HepG2 (cell line): Measurements from ENCODE around the gene P2RY11. TPM values are rescaled to one million over a fixed set of nuclear protein-coding genes. Genes with fewer than 3 reads are reported as not detected.

Experiments used
- ADNP ChIP-seq: sonication (generic); formaldehyde crosslinking; IDR thresholded peaks from 2 replicates; pipeline ENCODE4 v1.4.0; 2020; ENCODE audit warnings: missing genetic modification reagents
- IKZF4 ChIP-seq: sonication (generic); formaldehyde crosslinking; IDR thresholded peaks from 2 replicates; pipeline ENCODE4 v1.5.1; 2020; ENCODE audit warnings: borderline replicate concordance, mild to moderate bottlenecking, low read depth, missing genetic modification reagents; ENCODE audit errors: not compliant biosample characterization
- KLF16 ChIP-seq, 2 experiments: sonication (generic) in 1 of 2; formaldehyde crosslinking in 1 of 2; IDR thresholded peaks; 2 replicates each; pipeline versions ENCODE4 v1.6.1 to v1.8.0; 2016 to 2023; ENCODE audit warnings: missing genetic modification reagents in 2 of 2, missing compliant biosample characterization in 1 of 2
- TBX2 ChIP-seq: sonication (generic); formaldehyde crosslinking; IDR thresholded peaks from 2 replicates; pipeline ENCODE4 v1.5.0; 2020; ENCODE audit warnings: missing genetic modification reagents, mild to moderate bottlenecking, borderline replicate concordance
- ZMAT3 ChIP-seq: sonication (generic); formaldehyde crosslinking; conservative IDR thresholded peaks from 2 replicates; pipeline ENCODE4 v1.7.0; 2021; ENCODE audit warnings: missing genetic modification reagents
- ZNF138 ChIP-seq: sonication (generic); formaldehyde crosslinking; IDR thresholded peaks from 2 replicates; pipeline ENCODE4 v1.5.0; 2020; ENCODE audit warnings: mild to moderate bottlenecking, low read depth, missing genetic modification reagents
- ZNF317 ChIP-seq: sonication (generic); formaldehyde crosslinking; IDR thresholded peaks from 2 replicates; pipeline ENCODE4 v1.5.0; 2020; ENCODE audit warnings: mild to moderate bottlenecking, missing genetic modification reagents
- polyA plus RNA-seq, 8 experiments: library from polyadenylated mRNA; depleted of rRNA in 3 of 8; stranded (reverse) in 7 of 8; unstranded in 1 of 8; fragments of >200 nt; fragmentation: Illumina TruSeq in 4 of 8; extraction: Trizol in 4 of 8; gene quantifications; 2 replicates each; pipeline versions ENCODE4 v1.2.1 to v1.2.3, GENCODE V29; 2011 to 2016; ENCODE audit warnings: low read depth in 4 of 8, missing spikeins in 1 of 8, mixed read lengths in 1 of 8; ENCODE audit not compliant: insufficient read depth in 1 of 8
- total RNA-seq, 5 experiments: library from RNA; depleted of rRNA; stranded (reverse); fragments of >200 nt; fragmentation: Illumina TruSeq; extraction: Trizol; gene quantifications; 2 replicates each; pipeline ENCODE4 v1.2.3, GENCODE V29; 2016; ENCODE audit warnings: low read depth in 1 of 5
- TF ChIP-seq, protein P1 (sequence below): IDR thresholded peaks from 2 replicates; pipeline ENCODE4 v1.6.1; 2016; ENCODE audit warnings: missing compliant biosample characterization, missing genetic modification reagents, borderline replicate concordance
- TF ChIP-seq, protein P2 (sequence below): sonication (generic); formaldehyde crosslinking; IDR thresholded peaks from 2 replicates; pipeline ENCODE4 v1.4.0; 2020; ENCODE audit warnings: mild to moderate bottlenecking, missing genetic modification reagents
- TF ChIP-seq, protein P3 (sequence below): sonication (generic); formaldehyde crosslinking; IDR thresholded peaks from 2 replicates; pipeline ENCODE4 v1.4.0; 2020; ENCODE audit warnings: mild to moderate bottlenecking, low read depth, missing genetic modification reagents
- TF ChIP-seq, protein P4 (sequence below): sonication (generic); formaldehyde crosslinking; IDR thresholded peaks from 2 replicates; pipeline ENCODE4 v1.5.0; 2020; ENCODE audit warnings: mild to moderate bottlenecking, missing genetic modification reagents
- TF ChIP-seq, protein P5 (sequence below): sonication (generic); formaldehyde crosslinking; IDR thresholded peaks from 2 replicates; pipeline ENCODE4 v1.4.0; 2020; ENCODE audit warnings: missing genetic modification reagents
- TF ChIP-seq, protein P6 (sequence below): sonication (generic); formaldehyde crosslinking; IDR thresholded peaks from 2 replicates; pipeline ENCODE4 v1.4.0; 2020; ENCODE audit warnings: missing genetic modification reagents
- TF ChIP-seq, protein P7 (sequence below): sonication (generic); formaldehyde crosslinking; IDR thresholded peaks from 2 replicates; pipeline ENCODE4 v1.8.1; 2023; ENCODE audit warnings: mild to moderate bottlenecking, inconsistent platforms, moderate library complexity, missing genetic modification reagents, borderline replicate concordance

The P2RY11 gene
- total and polyA plus RNA-seq, 2 of the 13 experiments (the other 11 are each of a cell fraction or from before 2014, with no cell fraction given) = 4.0 to 7.8 TPM

DNA sequence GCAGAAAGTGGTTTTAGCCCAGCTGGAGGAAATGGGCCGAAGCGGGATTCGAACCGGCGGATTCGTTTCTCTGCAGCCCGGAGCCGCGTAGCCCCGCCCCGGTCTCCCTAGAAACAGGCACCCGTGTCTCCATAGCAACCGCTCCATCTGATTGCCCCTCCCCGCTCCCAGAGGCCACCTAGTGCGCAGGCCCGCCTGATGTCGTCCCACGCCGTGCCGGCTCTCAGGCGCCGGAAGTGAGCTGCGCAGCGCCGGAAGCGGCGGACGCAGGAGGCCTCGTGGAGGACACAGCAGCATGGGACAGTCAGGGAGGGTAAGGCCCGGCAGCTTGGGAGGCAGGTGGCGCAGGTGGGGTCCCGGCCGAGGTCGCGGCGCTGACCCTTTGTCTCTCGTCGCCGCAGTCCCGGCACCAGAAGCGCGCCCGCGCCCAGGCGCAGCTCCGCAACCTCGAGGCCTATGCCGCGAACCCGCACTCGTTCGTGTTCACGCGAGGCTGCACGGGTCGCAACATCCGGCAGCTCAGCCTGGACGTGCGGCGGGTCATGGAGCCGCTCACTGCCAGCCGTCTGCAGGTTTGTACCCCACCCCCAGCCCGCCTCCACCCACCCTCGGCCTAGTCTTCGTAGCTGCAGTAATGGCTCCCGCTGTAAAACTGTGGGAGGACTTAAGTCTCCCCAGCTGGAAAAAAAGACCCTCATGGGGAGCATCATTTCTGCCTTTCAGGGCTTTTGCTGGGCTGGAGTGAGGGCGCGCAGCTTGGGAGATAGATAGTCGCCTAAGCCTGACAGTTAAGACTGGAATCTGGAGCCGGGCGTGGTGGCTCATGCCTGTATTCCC, 5.2 kb upstream of the P2RY11 start, which contains the start of gene PPAN (continued):
- TF ChIP-seq, protein P1, sequence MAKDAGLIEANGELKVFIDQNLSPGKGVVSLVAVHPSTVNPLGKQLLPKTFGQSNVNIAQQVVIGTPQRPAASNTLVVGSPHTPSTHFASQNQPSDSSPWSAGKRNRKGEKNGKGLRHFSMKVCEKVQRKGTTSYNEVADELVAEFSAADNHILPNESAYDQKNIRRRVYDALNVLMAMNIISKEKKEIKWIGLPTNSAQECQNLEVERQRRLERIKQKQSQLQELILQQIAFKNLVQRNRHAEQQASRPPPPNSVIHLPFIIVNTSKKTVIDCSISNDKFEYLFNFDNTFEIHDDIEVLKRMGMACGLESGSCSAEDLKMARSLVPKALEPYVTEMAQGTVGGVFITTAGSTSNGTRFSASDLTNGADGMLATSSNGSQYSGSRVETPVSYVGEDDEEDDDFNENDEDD = peak; percentile 76; the same call in 1 of the 2 replicates
- TF ChIP-seq, protein P2, sequence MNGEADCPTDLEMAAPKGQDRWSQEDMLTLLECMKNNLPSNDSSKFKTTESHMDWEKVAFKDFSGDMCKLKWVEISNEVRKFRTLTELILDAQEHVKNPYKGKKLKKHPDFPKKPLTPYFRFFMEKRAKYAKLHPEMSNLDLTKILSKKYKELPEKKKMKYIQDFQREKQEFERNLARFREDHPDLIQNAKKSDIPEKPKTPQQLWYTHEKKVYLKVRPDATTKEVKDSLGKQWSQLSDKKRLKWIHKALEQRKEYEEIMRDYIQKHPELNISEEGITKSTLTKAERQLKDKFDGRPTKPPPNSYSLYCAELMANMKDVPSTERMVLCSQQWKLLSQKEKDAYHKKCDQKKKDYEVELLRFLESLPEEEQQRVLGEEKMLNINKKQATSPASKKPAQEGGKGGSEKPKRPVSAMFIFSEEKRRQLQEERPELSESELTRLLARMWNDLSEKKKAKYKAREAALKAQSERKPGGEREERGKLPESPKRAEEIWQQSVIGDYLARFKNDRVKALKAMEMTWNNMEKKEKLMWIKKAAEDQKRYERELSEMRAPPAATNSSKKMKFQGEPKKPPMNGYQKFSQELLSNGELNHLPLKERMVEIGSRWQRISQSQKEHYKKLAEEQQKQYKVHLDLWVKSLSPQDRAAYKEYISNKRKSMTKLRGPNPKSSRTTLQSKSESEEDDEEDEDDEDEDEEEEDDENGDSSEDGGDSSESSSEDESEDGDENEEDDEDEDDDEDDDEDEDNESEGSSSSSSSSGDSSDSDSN (CRISPR knock-in tag) = peak; percentile 76
- TF ChIP-seq KLF16 (CRISPR knock-in tag; IDR thresholded peaks at IDR 0.05) = peak; percentile 80 to 90; a peak in 2 of 4 replicates
- TF ChIP-seq, protein P3, sequence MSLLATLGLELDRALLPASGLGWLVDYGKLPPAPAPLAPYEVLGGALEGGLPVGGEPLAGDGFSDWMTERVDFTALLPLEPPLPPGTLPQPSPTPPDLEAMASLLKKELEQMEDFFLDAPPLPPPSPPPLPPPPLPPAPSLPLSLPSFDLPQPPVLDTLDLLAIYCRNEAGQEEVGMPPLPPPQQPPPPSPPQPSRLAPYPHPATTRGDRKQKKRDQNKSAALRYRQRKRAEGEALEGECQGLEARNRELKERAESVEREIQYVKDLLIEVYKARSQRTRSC = no peak
- no peak for TF ChIP-seq ADNP (CRISPR knock-in tag)
- no peak for TF ChIP-seq IKZF4 (CRISPR knock-in tag)
- peak; percentile 78 for TF ChIP-seq ZMAT3 (CRISPR knock-in tag)
- TF ChIP-seq, protein P4, sequence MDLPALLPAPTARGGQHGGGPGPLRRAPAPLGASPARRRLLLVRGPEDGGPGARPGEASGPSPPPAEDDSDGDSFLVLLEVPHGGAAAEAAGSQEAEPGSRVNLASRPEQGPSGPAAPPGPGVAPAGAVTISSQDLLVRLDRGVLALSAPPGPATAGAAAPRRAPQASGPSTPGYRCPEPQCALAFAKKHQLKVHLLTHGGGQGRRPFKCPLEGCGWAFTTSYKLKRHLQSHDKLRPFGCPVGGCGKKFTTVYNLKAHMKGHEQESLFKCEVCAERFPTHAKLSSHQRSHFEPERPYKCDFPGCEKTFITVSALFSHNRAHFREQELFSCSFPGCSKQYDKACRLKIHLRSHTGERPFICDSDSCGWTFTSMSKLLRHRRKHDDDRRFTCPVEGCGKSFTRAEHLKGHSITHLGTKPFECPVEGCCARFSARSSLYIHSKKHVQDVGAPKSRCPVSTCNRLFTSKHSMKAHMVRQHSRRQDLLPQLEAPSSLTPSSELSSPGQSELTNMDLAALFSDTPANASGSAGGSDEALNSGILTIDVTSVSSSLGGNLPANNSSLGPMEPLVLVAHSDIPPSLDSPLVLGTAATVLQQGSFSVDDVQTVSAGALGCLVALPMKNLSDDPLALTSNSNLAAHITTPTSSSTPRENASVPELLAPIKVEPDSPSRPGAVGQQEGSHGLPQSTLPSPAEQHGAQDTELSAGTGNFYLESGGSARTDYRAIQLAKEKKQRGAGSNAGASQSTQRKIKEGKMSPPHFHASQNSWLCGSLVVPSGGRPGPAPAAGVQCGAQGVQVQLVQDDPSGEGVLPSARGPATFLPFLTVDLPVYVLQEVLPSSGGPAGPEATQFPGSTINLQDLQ (CRISPR knock-in tag) = peak; percentile 78; the same call in 1 of the 2 replicates
- peak; percentile 79; the same call in 1 of the 2 replicates for TF ChIP-seq ZNF138 (CRISPR knock-in tag)
- TF ChIP-seq, protein P5, sequence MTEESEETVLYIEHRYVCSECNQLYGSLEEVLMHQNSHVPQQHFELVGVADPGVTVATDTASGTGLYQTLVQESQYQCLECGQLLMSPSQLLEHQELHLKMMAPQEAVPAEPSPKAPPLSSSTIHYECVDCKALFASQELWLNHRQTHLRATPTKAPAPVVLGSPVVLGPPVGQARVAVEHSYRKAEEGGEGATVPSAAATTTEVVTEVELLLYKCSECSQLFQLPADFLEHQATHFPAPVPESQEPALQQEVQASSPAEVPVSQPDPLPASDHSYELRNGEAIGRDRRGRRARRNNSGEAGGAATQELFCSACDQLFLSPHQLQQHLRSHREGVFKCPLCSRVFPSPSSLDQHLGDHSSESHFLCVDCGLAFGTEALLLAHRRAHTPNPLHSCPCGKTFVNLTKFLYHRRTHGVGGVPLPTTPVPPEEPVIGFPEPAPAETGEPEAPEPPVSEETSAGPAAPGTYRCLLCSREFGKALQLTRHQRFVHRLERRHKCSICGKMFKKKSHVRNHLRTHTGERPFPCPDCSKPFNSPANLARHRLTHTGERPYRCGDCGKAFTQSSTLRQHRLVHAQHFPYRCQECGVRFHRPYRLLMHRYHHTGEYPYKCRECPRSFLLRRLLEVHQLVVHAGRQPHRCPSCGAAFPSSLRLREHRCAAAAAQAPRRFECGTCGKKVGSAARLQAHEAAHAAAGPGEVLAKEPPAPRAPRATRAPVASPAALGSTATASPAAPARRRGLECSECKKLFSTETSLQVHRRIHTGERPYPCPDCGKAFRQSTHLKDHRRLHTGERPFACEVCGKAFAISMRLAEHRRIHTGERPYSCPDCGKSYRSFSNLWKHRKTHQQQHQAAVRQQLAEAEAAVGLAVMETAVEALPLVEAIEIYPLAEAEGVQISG (CRISPR knock-in tag) = peak; percentile 96
- TF ChIP-seq TBX2 (CRISPR knock-in tag) = peak; percentile 89
- 0 out of 2 replicates have a peak, but pooled peaks have one; percentile 1 for TF ChIP-seq ZNF317 (CRISPR knock-in tag)
- TF ChIP-seq, protein P6, sequence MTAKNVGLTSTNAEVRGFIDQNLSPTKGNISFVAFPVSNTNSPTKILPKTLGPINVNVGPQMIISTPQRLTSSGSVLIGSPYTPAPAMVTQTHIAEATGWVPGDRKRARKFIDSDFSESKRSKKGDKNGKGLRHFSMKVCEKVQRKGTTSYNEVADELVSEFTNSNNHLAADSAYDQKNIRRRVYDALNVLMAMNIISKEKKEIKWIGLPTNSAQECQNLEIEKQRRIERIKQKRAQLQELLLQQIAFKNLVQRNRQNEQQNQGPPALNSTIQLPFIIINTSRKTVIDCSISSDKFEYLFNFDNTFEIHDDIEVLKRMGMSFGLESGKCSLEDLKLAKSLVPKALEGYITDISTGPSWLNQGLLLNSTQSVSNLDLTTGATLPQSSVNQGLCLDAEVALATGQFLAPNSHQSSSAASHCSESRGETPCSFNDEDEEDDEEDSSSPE (CRISPR knock-in tag) = peak; percentile 70; the same call in 1 of the 2 replicates
- TF ChIP-seq, protein P7, sequence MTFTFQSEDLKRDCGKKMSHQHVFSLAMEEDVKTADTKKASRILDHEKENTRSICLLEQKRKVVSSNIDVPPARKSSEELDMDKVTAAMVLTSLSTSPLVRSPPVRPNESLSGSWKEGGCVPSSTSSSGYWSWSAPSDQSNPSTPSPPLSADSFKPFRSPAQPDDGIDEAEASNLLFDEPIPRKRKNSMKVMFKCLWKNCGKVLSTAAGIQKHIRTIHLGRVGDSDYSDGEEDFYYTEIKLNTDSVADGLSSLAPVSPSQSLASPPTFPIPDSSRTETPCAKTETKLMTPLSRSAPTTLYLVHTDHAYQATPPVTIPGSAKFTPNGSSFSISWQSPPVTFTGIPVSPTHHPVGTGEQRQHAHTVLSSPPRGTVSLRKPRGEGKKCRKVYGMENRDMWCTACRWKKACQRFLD (CRISPR knock-in tag) = 0 out of 2 replicates have a peak, but pooled peaks have one; percentile 46
